RWPE1 (cell line): ENCODE results near the gene GRID1.

Experiments used
- CTCF ChIA-PET: fragments of 350-600 bp; sonication (Branson Sonifier 250); formaldehyde crosslinking; extraction: SDS; loops from one replicate; lab custom pipeline; 2021; lab: Yijun Ruan, JAX
- POLR2A ChIA-PET: fragments of 400-600 bp; formaldehyde crosslinking; extraction: SDS; loops from one replicate; lab custom pipeline; 2020; ENCODE audit warnings: antibody characterized with exemption; ENCODE audit not compliant: low non-redundant PET; lab: Yijun Ruan, JAX
- DNase-seq: peaks from one replicate; pipeline ENCODE4 v3.0.0; 2012; ENCODE audit warnings: low spot score
- H3K27ac ChIP-seq: fragments of 450-650 bp; 2 replicates; pipeline ENCODE4 v1.5.1; 2017
- CTCF ChIP-seq: fragments of 450-650 bp; conservative IDR thresholded peaks from 2 replicates; pipeline ENCODE4 v1.5.1; 2017; ENCODE audit warnings: low read depth, mild to moderate bottlenecking

The GRID1 gene

GRCh38 chr10:86357041-86357440 is 9.6 kb downstream of the GRID1 start:
- DNase-seq: no peak
- no peak for TF ChIP-seq CTCF
- no peak overlapping the region for H3K27ac ChIP-seq
- ChIA-PET CTCF (interaction anchor here (1.2 kb wide), 1 partner anchor 361 kb away, joined by 3 read pairs; no protein-coding TSS in a partner anchor), POLR2A (no interaction called here)

GRCh38 chr10:86356296-86356695 is 10.3 kb downstream of the GRID1 start:
- no peak overlapping the region for H3K27ac ChIP-seq
- ChIA-PET CTCF (interaction anchor here (1.2 kb wide), 1 partner anchor 360 kb away, joined by 3 read pairs; no protein-coding TSS in a partner anchor), POLR2A (no interaction called here)
- TF ChIP-seq CTCF: no peak
- DNase-seq: no peak

GRCh38 chr10:86355571-86356038 is 11.0 kb downstream of the GRID1 start:
- POLR2A ChIA-PET: no interaction called here
- no peak overlapping the region for H3K27ac ChIP-seq
- DNase-seq: no peak
- no peak for TF ChIP-seq CTCF
- CTCF ChIA-PET: no interaction called here

- no peak for TF ChIP-seq CTCF
- ChIA-PET POLR2A (no interaction called here), CTCF (no interaction called here)
- no peak overlapping the region for H3K27ac ChIP-seq
- no peak for DNase-seq
Observed at GRCh38 chr10:86354761-86355540, 11.6 kb downstream of the GRID1 start.

- DNase-seq: no peak
- H3K27ac ChIP-seq: no peak overlapping the region
- ChIA-PET POLR2A (interaction anchor here (0.5 kb wide), 1 partner anchor 507 kb away, joined by 4 read pairs; no protein-coding TSS in a partner anchor), CTCF (interaction anchor here (0.6 to 1.7 kb wide), 2 partner anchors 9 to 1397 kb away, joined by 3 to 5 read pairs; no protein-coding TSS in a partner anchor)
- no peak for TF ChIP-seq CTCF
Observed at GRCh38 chr10:86353506-86354485, 12.8 kb downstream of the GRID1 start.

GRCh38 chr10:86350897-86351296 is 15.7 kb downstream of the GRID1 start:
- H3K27ac ChIP-seq: no peak overlapping the region
- DNase-seq: no peak
- CTCF ChIA-PET: interaction anchor here (0.6 kb wide), 1 partner anchor 39 kb away, joined by 4 read pairs; no protein-coding TSS in a partner anchor
- POLR2A ChIA-PET: no interaction called here
- no peak for TF ChIP-seq CTCF
